Esophagus muscularis mucosa (tissue), 4 donors: ENCODE results near the gene TES.

Source experiments
- EP300 ChIP-seq: sonication (generic); formaldehyde crosslinking; IDR thresholded peaks from one replicate; pipeline ENCODE4 v1.6.1; 2017; ENCODE audit warnings: antibody characterized with exemption
- POLR2A ChIP-seq: fragments of 450-650 bp; IDR thresholded peaks from one replicate; pipeline ENCODE4 v1.6.1; 2017; ENCODE audit warnings: antibody characterized with exemption, moderate library complexity, mild to moderate bottlenecking, low read depth
- POLR2AphosphoS5 ChIP-seq, 2 donors: sonication (generic); formaldehyde crosslinking; IDR thresholded peaks; one replicate each; pipeline ENCODE4 v1.6.1; 2017; ENCODE audit warnings: antibody characterized with exemption in 2 of 2
- TF ChIP-seq, protein P1 (sequence below), 3 experiments: fragments of 200-600 bp in 2 of 3; fragments of 450-650 bp in 1 of 3; sonication (generic) in 2 of 3; IDR thresholded peaks; one replicate each; pipeline ENCODE4 v1.5.1; 2017 to 2019; ENCODE audit warnings: antibody characterized with exemption in 3 of 3, mild to moderate bottlenecking in 2 of 3, moderate library complexity in 1 of 3

DNA sequence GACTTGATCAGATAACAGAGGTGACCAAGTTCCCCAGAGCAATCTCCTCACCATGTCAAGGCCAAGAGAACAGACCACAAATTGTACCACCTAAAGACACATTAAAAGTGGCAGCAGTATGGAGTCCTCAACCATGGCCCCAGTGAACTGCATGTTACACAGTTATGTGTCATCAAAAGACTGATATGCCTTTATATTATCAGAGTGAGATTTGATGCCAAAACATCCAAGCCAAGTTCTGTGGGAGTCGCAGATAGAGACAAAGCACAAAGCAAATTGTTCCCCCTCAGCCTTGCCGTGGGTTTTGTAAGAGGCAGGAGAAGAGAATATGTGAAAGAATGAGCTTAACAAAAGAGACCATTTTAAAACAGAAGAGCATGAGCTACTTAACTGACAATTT is 39.2 kb upstream of the TES start:
- TF ChIP-seq, protein P1, sequence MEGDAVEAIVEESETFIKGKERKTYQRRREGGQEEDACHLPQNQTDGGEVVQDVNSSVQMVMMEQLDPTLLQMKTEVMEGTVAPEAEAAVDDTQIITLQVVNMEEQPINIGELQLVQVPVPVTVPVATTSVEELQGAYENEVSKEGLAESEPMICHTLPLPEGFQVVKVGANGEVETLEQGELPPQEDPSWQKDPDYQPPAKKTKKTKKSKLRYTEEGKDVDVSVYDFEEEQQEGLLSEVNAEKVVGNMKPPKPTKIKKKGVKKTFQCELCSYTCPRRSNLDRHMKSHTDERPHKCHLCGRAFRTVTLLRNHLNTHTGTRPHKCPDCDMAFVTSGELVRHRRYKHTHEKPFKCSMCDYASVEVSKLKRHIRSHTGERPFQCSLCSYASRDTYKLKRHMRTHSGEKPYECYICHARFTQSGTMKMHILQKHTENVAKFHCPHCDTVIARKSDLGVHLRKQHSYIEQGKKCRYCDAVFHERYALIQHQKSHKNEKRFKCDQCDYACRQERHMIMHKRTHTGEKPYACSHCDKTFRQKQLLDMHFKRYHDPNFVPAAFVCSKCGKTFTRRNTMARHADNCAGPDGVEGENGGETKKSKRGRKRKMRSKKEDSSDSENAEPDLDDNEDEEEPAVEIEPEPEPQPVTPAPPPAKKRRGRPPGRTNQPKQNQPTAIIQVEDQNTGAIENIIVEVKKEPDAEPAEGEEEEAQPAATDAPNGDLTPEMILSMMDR (IDR thresholded peaks at IDR 0.05) = no peak
- TF ChIP-seq POLR2AphosphoS5 (IDR thresholded peaks at IDR 0.05) = no peak
- no peak for TF ChIP-seq POLR2A
- no peak for TF ChIP-seq EP300
